Parathyroid adenoma (tissue), 2 donors: Measurements from ENCODE around the gene RACGAP1.
"Not testable (repeated sequence)": the region's sequence is repeated elsewhere in the genome, so short reads cannot be mapped to it uniquely, and the experiment has no call there.

ENCODE experiments used
- H2AFZ ChIP-seq: fragments of 300-600 bp; sonication (generic); one replicate; pipeline ENCODE4 v1.7.0; 2017; ENCODE audit warnings: antibody characterized with exemption, mild to moderate bottlenecking
- H3K27ac ChIP-seq: fragments of 300-600 bp; sonication (generic); one replicate; pipeline ENCODE4 v1.7.0; 2017
- H3K27me3 ChIP-seq: fragments of 300-600 bp; sonication (generic); one replicate; pipeline ENCODE4 v1.7.0; 2017; ENCODE audit warnings: low read length; ENCODE audit not compliant: control insufficient read depth, insufficient read depth
- H3K36me3 ChIP-seq: fragments of 300-600 bp; sonication (generic); one replicate; pipeline ENCODE4 v1.7.0; 2017; ENCODE audit warnings: low read length; ENCODE audit not compliant: control insufficient read depth, insufficient read depth
- H3K4me1 ChIP-seq: fragments of 300-600 bp; sonication (generic); one replicate; pipeline ENCODE4 v1.7.0; 2017; ENCODE audit warnings: control low read depth
- H3K4me2 ChIP-seq: fragments of 300-600 bp; sonication (generic); one replicate; pipeline ENCODE4 v1.7.0; 2017; ENCODE audit warnings: low read length
- H3K4me3 ChIP-seq: fragments of 300-600 bp; sonication (generic); one replicate; pipeline ENCODE4 v1.7.0; 2017; ENCODE audit warnings: low read depth, low read length
- H3K79me2 ChIP-seq: fragments of 300-600 bp; sonication (generic); one replicate; pipeline ENCODE4 v1.7.0; 2017; ENCODE audit warnings: control low read depth
- H3K9ac ChIP-seq: fragments of 300-600 bp; sonication (generic); one replicate; pipeline ENCODE4 v1.7.0; 2017; ENCODE audit warnings: mild to moderate bottlenecking
- H3K9me3 ChIP-seq: fragments of 300-600 bp; sonication (generic); one replicate; pipeline ENCODE4 v1.7.0; 2017; ENCODE audit warnings: low read length; ENCODE audit not compliant: control insufficient read depth
- CTCF ChIP-seq: fragments of 300-600 bp; sonication (generic); IDR thresholded peaks from one replicate; pipeline ENCODE4 v1.7.0; 2017; ENCODE audit warnings: antibody characterized with exemption, mild to moderate bottlenecking
- donor health status: primary hyperparathyroidism.

The RACGAP1 gene

GRCh38 chr12:49987625-49988303 lies 37.5 kb downstream of the RACGAP1 start:
- no peak overlapping the region for H3K4me3 ChIP-seq
- H3K79me2 ChIP-seq = no peaks in the 10 kb centered on the region

GRCh38 chr12:49986476-49986875 lies 38.8 kb downstream of the RACGAP1 start:
- H3K9ac ChIP-seq, H3K9me3 ChIP-seq, H2AFZ ChIP-seq, H3K4me3 ChIP-seq, H3K36me3 ChIP-seq, H3K4me2 ChIP-seq, H3K27me3 ChIP-seq, H3K79me2 ChIP-seq: not testable (repeated sequence)
- peak overlapping the region; percentile 39 for H3K27ac ChIP-seq
- peaks cover 25% of the 10 kb centered on the region for H3K4me1 ChIP-seq

More at GRCh38 chr12:49987625-49988303, 37.5 kb downstream of the RACGAP1 start:
- Histone ChIP-seq H3K27ac (no peak overlapping the region), H3K36me3 (no peaks in the 10 kb centered on the region), H3K9ac (no peak overlapping the region), H3K4me1 (peaks cover 25% of the 10 kb centered on the region), H2AFZ (no peak overlapping the region), H3K4me2 (no peak overlapping the region), H3K27me3 (no peaks in the 10 kb centered on the region), H3K9me3 (no peaks in the 10 kb centered on the region)
- no peak for TF ChIP-seq CTCF

GRCh38 chr12:49985981-49986380 lies 39.3 kb downstream of the RACGAP1 start:
- Histone ChIP-seq H2AFZ (peak overlapping the region; percentile 43), H3K4me1 (peaks cover 25% of the 10 kb centered on the region), H3K36me3 (no peaks in the 10 kb centered on the region), H3K27me3 (no peaks in the 10 kb centered on the region), H3K9me3 (no peaks in the 10 kb centered on the region), H3K9ac (no peak overlapping the region), H3K27ac (peak overlapping the region; percentile 39), H3K4me3 (no peak overlapping the region), H3K4me2 (no peak overlapping the region), H3K79me2 (no peaks in the 10 kb centered on the region)
- no peak for TF ChIP-seq CTCF

GRCh38 chr12:49984476-49985359 lies 40.6 kb downstream of the RACGAP1 start:
- H3K27ac ChIP-seq = no peak overlapping the region
- TF ChIP-seq CTCF = no peak

GRCh38 chr12:49983892-49984291 lies 41.4 kb downstream of the RACGAP1 start:
- H2AFZ ChIP-seq = peak overlapping the region; percentile 39
- no peak overlapping the region for H3K4me2 ChIP-seq
- TF ChIP-seq CTCF = no peak
- H3K4me3 ChIP-seq = no peak overlapping the region
- H3K79me2 ChIP-seq = no peaks in the 10 kb centered on the region
- H3K36me3 ChIP-seq = no peaks in the 10 kb centered on the region
- H3K27ac ChIP-seq = no peak overlapping the region
- no peak overlapping the region for H3K9ac ChIP-seq
- H3K27me3 ChIP-seq = no peaks in the 10 kb centered on the region
- no peaks in the 10 kb centered on the region for H3K9me3 ChIP-seq
- peaks cover 25% of the 10 kb centered on the region for H3K4me1 ChIP-seq

More at GRCh38 chr12:49984476-49985359, 40.6 kb downstream of the RACGAP1 start:
- H3K27me3 ChIP-seq = no peaks in the 10 kb centered on the region
- no peaks in the 10 kb centered on the region for H3K36me3 ChIP-seq
- no peak overlapping the region for H3K9ac ChIP-seq
- no peak overlapping the region for H3K4me2 ChIP-seq
- H3K4me3 ChIP-seq = no peak overlapping the region
- peaks cover 25% of the 10 kb centered on the region for H3K4me1 ChIP-seq
- H2AFZ ChIP-seq = peak overlapping the region; percentile 39
- no peaks in the 10 kb centered on the region for H3K9me3 ChIP-seq
- no peaks in the 10 kb centered on the region for H3K79me2 ChIP-seq
